T-helper 2 cell treated with Interferon-gamma antibody and Interleukin-4, amounts not matched to agents 5 μg/mL and 100 μg/mL, for 36 hours (primary cell): ENCODE results near the gene OXCT2.
"Not testable (repeated sequence)": the region's sequence is repeated elsewhere in the genome, so short reads cannot be mapped to it uniquely, and the experiment has no call there.

Experiments used
- DNase-seq: peaks from one replicate; pipeline ENCODE4 v3.0.0; 2021; ENCODE audit warnings: low spot score
- H3K27ac Mint-ChIP-seq: one replicate; pipeline ENCODE4 v1.8.0; 2021; ENCODE audit warnings: mild to moderate bottlenecking, mixed read lengths
- H3K27me3 Mint-ChIP-seq: one replicate; pipeline ENCODE4 v1.8.0; 2021; ENCODE audit warnings: low read depth, mixed read lengths
- H3K36me3 Mint-ChIP-seq: one replicate; pipeline ENCODE4 v1.8.0; 2021; ENCODE audit warnings: low read depth, mixed read lengths
- H3K4me1 Mint-ChIP-seq: one replicate; pipeline ENCODE4 v1.8.0; 2021; ENCODE audit warnings: low read depth, mixed read lengths
- H3K4me3 Mint-ChIP-seq: one replicate; pipeline ENCODE4 v1.8.0; 2022; ENCODE audit warnings: mild to moderate bottlenecking, moderate library complexity, mixed read lengths
- H3K9me3 Mint-ChIP-seq: one replicate; pipeline ENCODE4 v1.8.0; 2021; ENCODE audit warnings: mixed read lengths

The OXCT2 gene

DNA sequence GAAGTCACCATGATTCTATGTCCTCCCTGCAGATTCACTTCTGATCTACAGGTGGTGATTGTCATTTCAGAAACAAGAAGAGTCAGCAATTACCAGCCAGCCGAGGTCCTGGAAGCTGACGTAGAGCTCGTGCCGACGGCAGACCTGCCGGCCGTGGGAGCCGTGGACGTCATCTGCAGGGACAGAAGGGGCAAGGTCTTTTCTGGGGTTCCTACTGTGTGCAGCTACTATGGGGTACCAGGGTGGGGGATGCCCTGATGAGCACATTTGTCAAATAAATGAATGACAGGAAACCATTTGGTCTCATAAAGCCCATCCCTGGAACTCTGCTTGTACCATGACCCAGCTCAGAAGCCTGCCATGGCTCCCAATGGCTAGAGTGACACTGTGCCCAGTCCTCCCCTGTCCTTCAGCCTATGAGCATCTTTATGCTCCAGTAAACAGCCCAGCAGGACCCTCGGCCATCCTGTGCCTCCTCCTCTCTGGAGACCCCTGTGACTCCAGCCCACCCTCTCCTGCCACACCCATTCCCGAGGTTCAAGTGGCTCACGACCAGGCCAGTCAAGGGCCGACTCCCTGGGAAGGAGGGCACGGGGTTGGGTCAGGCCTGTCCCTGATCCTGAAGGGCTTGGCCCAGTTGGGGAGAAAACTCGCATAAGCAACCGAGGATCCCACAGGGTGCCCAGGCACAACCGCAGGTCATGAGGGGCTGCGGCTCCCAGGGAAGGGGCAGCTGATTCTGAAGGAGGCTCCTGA is 7.4 kb downstream of the OXCT2 start:
- not testable (repeated sequence) for H3K4me1 Mint-ChIP-seq, H3K9me3 Mint-ChIP-seq

GRCh38 chr1:39762550-39763540 is 8.3 kb downstream of the OXCT2 start:
- no peak for DNase-seq
- no peaks in the 10 kb centered on the region for H3K27me3 Mint-ChIP-seq
- H3K4me1 Mint-ChIP-seq = no peaks in the 10 kb centered on the region
- peaks cover 5% of the 10 kb centered on the region for H3K36me3 Mint-ChIP-seq
- H3K27ac Mint-ChIP-seq = no peak overlapping the region
- no peaks in the 10 kb centered on the region for H3K9me3 Mint-ChIP-seq
- H3K4me3 Mint-ChIP-seq = no peak overlapping the region

More for the DNA sequence above, 7.4 kb downstream of the OXCT2 start:
- H3K36me3 Mint-ChIP-seq, H3K27me3 Mint-ChIP-seq, H3K27ac Mint-ChIP-seq, DNase-seq, H3K4me3 Mint-ChIP-seq: not testable (repeated sequence)

DNA sequence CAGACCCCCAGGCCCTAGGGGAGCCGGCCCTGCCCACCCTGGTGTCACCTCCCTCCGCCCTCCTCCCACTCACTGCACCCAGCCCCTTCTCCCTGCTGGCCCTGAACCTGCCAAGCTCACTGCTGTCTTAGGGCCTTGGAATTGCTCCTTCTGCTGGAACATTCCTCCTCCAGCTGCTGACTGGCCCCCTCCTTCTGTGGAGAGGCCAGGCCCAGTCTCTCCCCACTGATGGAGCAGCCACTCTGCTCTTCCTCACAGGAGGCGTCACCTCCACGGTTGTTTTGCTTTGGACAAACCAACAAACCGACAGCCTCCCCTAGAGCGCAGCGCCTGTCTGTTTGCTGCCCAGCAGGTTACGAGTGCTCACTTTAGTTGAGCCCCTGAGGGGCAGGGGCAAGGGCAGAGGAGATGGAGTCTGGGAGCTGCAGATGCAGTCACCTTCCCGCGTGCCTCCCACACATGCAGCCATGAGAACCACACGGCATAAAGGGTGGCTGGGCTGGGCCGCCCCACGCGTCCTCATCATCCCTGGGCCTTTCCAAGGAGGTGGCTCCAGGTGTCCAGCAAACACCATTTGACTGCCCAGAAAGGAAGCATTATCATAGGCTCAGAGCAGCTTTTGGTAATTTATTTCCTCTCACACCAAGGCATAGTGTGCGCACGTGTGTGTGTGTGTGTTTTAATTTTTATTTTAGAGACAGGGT is 9.4 kb downstream of the OXCT2 start:
- H3K27me3 Mint-ChIP-seq = no peaks in the 10 kb centered on the region
- peaks cover 10% of the 10 kb centered on the region for H3K36me3 Mint-ChIP-seq
- no peak overlapping the region for H3K27ac Mint-ChIP-seq

GRCh38 chr1:39761016-39761415 is 10.1 kb downstream of the OXCT2 start:
- no peaks in the 10 kb centered on the region for H3K27me3 Mint-ChIP-seq
- H3K27ac Mint-ChIP-seq = no peak overlapping the region
- H3K4me3 Mint-ChIP-seq = no peak overlapping the region
- peaks cover 14% of the 10 kb centered on the region for H3K36me3 Mint-ChIP-seq
- no peak for DNase-seq
- H3K9me3 Mint-ChIP-seq = no peaks in the 10 kb centered on the region
- H3K4me1 Mint-ChIP-seq = no peaks in the 10 kb centered on the region

More for the DNA sequence above, 9.4 kb downstream of the OXCT2 start:
- no peaks in the 10 kb centered on the region for H3K4me1 Mint-ChIP-seq
- DNase-seq = no peak
- no peaks in the 10 kb centered on the region for H3K9me3 Mint-ChIP-seq
- H3K4me3 Mint-ChIP-seq = no peak overlapping the region

DNA sequence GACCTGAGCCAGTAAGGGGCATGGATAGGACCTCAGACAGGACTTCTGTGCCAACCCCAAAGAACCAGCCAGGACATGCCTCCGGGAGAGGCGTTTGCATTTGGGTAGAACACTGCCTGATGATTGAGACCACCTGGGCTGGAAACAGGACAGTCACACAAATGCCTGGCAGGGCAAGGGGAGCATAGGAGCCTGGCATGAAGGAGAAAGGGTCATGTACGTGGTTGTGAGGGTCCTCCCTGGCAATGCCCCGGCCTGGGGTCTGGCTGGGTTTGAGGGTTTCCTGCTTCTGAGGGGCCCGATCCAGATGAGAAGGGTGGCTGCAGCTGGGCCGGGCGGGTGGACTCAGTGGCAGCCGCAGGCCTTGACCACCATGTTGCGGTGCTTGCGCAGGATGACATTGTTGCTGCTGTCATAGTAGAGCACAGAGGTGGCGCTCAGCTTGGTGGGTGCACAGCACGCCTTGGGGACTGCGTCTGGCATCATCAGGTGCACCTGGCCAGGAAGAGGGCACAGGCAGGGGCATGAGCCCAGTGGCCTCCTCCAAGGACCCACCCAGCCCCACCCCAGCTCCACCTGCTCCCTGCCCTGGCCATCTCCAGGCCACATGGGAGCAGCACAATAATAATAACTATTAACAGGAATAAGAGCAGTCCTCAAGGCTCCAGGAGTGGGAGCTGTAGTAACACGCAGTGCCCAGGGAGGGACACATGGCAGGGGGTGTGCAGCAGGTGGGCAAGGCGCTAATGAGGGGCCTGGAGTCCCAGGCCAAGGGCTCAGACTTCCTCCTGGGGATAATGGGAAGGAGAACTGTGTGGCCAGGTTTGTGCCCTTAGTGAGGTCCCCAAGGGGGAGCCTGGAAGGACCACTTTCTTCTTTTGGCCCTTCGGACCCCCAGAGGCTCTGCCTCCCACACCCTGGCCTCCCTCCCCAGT is 10.8 kb downstream of the OXCT2 start:
- H3K27me3 Mint-ChIP-seq = no peaks in the 10 kb centered on the region
- DNase-seq = no peak
- no peaks in the 10 kb centered on the region for H3K4me1 Mint-ChIP-seq
- H3K9me3 Mint-ChIP-seq = no peaks in the 10 kb centered on the region
- H3K27ac Mint-ChIP-seq = no peak overlapping the region
- no peak overlapping the region for H3K4me3 Mint-ChIP-seq
- H3K36me3 Mint-ChIP-seq = peaks cover 14% of the 10 kb centered on the region

- no peak for DNase-seq
- peaks cover 14% of the 10 kb centered on the region for H3K36me3 Mint-ChIP-seq
- no peak overlapping the region for H3K4me3 Mint-ChIP-seq
- H3K27me3 Mint-ChIP-seq = no peaks in the 10 kb centered on the region
- H3K4me1 Mint-ChIP-seq = no peaks in the 10 kb centered on the region
- no peak overlapping the region for H3K27ac Mint-ChIP-seq
- H3K9me3 Mint-ChIP-seq = no peaks in the 10 kb centered on the region
Measured at GRCh38 chr1:39759436-39759726, 11.8 kb downstream of the OXCT2 start.

DNA sequence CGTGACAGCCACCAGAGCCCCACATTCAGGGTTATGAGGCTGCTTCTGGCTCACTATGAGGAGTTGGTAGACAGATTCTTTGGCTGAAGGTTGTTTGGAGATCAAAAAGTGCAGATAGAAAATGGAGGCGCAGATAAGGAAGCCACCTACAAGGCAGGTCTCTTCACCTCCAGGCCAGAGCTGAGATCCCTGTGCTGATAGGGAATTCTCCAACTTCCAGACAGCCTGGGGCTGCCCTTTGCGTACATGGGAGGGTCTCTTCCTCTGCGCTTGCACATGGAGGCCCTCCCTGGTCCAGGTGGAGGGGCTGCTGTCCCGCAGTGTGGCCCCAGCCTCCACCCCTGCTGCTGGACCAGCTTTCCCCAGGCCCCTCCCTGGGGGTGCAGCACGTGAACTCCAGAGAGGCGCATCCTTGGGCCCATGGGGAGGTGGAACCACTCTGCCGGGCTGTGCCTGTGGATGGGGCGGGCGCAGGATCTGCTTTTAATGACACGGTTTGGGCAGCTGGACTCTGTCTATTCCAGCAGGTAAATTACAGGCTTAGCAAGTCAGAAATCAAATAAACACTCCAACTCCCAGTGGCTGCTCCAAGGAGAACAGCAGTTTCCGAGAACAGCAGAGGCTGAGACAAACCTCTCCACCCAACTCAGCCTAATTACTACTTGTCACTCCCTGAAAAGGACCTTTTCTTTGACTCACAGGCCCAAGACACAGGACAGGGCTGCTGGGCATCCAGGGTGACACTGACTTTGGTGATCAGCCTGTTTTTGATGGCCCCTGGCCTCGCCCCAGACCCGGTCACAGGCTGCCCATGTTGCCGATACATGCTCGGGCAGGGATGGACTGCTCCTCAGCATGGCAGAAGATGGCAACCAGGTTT is 12.4 kb downstream of the OXCT2 start:
- H3K27me3 Mint-ChIP-seq = no peaks in the 10 kb centered on the region
- DNase-seq = no peak
- H3K36me3 Mint-ChIP-seq = peaks cover 17% of the 10 kb centered on the region
- no peaks in the 10 kb centered on the region for H3K9me3 Mint-ChIP-seq
- H3K4me1 Mint-ChIP-seq = no peaks in the 10 kb centered on the region
- H3K27ac Mint-ChIP-seq = peak overlapping the region; percentile 26
- no peak overlapping the region for H3K4me3 Mint-ChIP-seq

DNA sequence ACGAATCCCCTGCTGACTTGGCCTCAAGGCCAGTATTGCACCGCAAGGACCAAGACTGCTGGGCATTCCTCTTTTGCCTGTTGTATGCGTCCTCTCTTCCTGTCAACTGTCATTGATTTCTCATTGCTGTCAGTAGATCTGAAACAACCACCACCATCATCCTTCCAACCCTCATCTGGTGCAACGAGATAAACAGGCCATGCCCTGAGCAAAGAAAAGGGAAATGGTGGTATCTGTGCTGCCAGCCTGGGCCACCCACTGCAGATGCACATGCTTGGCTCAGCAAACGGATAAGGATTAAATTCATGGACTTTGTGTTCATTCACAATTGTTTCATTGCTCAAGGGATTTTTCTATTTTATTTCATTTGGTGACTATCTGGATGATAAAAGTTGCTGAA is 13.6 kb downstream of the OXCT2 start:
- Mint-ChIP-seq H3K27ac (no peak overlapping the region), H3K4me3 (no peak overlapping the region), H3K9me3 (no peaks in the 10 kb centered on the region), H3K27me3 (no peaks in the 10 kb centered on the region), H3K4me1 (no peaks in the 10 kb centered on the region), H3K36me3 (peaks cover 27% of the 10 kb centered on the region)
- no peak for DNase-seq

DNA sequence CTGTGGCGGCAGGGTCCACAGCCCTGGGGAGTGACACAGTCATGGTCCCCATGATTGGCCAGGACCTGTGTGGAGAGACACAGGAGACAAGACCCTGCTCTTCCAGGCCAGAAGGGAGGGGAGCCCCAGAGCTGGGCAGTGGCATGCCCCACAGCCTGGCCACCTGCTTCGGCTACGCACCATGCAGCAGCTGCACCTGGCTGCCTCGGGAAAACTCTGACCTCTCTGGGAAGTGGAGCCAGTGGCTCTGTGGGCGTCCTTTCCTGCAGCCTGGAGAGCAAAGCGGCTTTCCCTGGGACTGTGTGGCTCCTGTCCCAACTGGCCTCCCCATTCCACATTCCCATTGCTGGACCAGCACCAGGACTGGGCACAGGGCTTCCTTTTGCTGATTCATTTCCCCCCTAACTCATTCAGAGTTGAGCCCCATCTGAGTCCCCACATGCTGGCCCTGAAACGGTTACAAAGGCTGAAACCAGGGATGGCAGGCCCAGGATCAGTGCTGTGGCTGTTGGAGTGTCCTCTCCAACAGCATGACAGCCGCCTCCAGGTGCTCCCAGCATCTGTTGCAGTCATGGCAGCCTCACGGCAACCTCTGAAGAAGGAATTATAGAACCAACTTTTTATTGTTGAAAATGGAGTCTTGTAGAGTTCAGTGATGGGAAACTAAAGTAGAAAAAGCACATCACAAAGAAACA is 15.0 kb downstream of the OXCT2 start:
- H3K9me3 Mint-ChIP-seq = no peaks in the 10 kb centered on the region
- H3K27me3 Mint-ChIP-seq = no peaks in the 10 kb centered on the region
- no peaks in the 10 kb centered on the region for H3K4me1 Mint-ChIP-seq
- H3K4me3 Mint-ChIP-seq = no peak overlapping the region
- no peak for DNase-seq
- H3K36me3 Mint-ChIP-seq = peaks cover 35% of the 10 kb centered on the region
- no peak overlapping the region for H3K27ac Mint-ChIP-seq

DNA sequence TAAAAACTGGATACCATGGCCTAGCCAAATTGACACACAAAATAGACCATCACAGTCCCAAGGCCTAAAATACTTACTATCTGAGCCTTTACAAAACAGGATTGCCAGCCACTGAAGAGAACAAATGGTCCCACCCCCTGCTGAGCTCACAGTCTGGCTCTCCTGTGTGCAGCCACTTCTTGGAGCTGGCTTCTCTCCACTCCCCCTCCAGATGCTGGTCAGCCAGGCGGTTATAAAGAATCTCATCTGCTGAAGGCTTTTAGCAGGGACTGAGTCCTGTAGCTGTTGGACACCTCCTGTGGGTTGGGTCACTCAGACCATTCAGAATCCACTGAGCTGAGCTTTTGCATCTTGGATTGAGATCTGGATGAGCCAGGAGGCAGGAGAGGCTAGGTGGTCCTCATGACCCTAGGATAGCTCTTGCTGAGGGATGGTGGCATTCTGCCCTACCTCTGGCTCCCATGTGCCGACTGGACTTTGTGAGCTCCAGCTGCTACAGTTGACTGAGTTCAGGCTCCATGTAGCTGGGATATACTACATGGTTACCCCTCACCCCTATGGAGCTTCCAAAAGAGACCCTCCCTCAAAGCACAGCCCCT is 16.1 kb downstream of the OXCT2 start:
- H3K36me3 Mint-ChIP-seq = peaks cover 42% of the 10 kb centered on the region
- no peaks in the 10 kb centered on the region for H3K27me3 Mint-ChIP-seq
- H3K4me1 Mint-ChIP-seq = no peaks in the 10 kb centered on the region
- H3K9me3 Mint-ChIP-seq = no peaks in the 10 kb centered on the region
- H3K4me3 Mint-ChIP-seq = no peak overlapping the region
- no peak for DNase-seq
- H3K27ac Mint-ChIP-seq = no peak overlapping the region

DNA sequence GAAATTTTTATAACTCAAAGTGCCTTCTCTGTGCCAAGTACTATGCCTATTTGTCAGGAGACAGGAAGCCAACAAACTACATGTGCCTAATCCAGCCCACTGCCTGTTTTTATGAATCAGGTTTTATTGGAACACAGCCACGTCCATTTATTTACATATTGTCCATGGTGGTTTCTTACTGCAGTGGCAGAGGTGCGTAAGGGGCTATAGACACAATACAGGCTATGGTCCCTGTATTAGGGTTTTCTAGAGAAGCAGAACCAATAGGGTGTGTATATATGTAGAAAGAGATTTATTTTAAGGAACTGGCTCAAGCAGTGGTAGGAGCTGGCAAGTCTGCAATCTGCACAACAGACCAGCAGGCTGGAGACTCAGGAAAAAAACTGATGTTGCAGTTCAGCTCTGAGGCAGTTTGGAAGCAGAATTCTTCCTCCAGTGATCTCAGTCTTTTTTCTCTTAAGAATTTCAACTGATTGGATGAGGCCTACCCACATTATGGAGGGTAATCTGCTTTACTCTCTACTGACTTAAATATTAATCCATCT is 17.1 kb downstream of the OXCT2 start:
- Mint-ChIP-seq H3K4me3 (no peak overlapping the region), H3K27ac (no peak overlapping the region), H3K4me1 (no peaks in the 10 kb centered on the region), H3K9me3 (no peaks in the 10 kb centered on the region), H3K27me3 (no peaks in the 10 kb centered on the region), H3K36me3 (peaks cover 45% of the 10 kb centered on the region)
- no peak for DNase-seq
